GM12801 (cell line): ENCODE results near the gene ARHGAP21.

Experiments used
- CTCF ChIP-seq: IDR thresholded peaks from one replicate; pipeline ENCODE4 v1.5.1; 2011; ENCODE audit warnings: control low read depth; ENCODE audit not compliant: insufficient read length; ENCODE audit errors: extremely low read depth

The ARHGAP21 gene

GRCh38 chr10:24575481-24576002, 148.1 kb downstream of the ARHGAP21 start:
- TF ChIP-seq CTCF = no peak

- TF ChIP-seq CTCF = no peak
Measured at GRCh38 chr10:24574578-24575155, 149.0 kb downstream of the ARHGAP21 start.

GRCh38 chr10:24574161-24574560, 149.5 kb downstream of the ARHGAP21 start:
- no peak for TF ChIP-seq CTCF

GRCh38 chr10:24571870-24572450, 151.7 kb downstream of the ARHGAP21 start:
- no peak for TF ChIP-seq CTCF

GRCh38 chr10:24570658-24571426, 152.8 kb downstream of the ARHGAP21 start:
- TF ChIP-seq CTCF = no peak

GRCh38 chr10:24569828-24570657, 153.6 kb downstream of the ARHGAP21 start:
- no peak for TF ChIP-seq CTCF

GRCh38 chr10:24569330-24569796, 154.3 kb downstream of the ARHGAP21 start:
- TF ChIP-seq CTCF = no peak
